ENCODE results near the gene COBLL1.
A peak's percentile ranks its signal among the peaks of the same experiment; 100 is the strongest.
"Not testable (repeated sequence)": the region's sequence is repeated elsewhere in the genome, so short reads cannot be mapped to it uniquely, and the experiment has no call there.

COBLL1 gene

DNA sequence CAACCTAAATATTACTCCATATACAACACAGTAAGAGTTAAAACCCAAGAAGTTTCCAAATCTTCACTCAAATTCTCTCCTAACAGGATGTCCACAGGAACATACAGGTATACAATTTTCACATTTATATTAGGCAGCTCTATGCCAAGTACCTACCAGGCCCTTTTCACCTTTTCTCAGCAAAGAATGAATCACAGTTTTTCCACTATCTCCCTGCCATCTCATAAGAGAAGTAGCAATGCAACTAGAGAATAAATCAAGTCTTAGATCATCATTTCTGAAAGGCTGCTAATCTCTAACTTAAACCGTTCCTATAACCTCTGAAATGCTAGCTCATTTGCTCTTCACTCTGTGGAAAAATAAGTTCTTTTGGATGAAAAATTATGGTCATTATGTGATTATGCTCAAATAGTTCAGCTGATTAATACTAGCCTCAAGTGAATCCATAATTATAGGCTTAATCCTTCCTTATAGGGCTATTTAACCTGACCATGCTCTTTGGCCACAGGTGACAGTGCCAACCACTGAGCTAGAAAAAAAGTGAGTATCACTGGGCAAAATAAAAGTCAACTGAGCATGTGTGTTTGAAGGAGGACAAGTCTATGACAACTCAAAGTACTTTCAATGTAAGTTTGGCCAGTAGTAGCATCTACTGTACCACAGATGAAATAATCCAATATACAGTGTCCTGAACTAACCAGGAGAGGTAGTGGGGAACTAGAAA, 79.7 kb downstream of the COBLL1 start:
- ATAC-seq (replicated peaks) (no peak), DNase-seq (no peak)
- Mint-ChIP-seq H3K36me3 (ENCODE audit: insufficient read depth) (no peaks in the 10 kb centered on the region), H3K4me3 (no peak overlapping the region), H3K27ac (no peak overlapping the region), H3K27me3 (no peaks in the 10 kb centered on the region), H3K4me1 (ENCODE audit: low read depth in 2 of 2) (no peaks in the 10 kb centered on the region), H3K9me3 (peaks cover 4 to 7% of the 10 kb centered on the region in 2 donors)

DNA sequence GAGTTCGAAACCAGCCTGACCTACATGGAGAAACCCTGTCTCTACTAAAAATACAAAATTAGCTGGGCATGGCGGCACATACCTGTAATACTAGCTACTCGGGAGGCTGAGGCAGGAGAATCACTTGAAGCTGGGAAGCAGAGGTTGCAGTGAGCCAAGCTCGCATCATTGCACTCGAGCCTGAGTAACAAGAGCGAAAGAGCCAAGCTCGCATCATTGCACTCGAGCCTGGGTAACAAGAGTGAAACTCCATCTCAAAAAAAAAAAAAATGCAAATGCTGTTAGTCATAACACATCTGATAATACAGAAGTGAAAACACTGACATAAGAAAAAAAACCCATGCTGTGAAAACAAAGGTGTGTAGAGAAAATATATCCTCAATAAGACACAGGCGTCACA, 80.4 kb downstream of the COBLL1 start:
- H3K36me3 Mint-ChIP-seq (ENCODE audit: insufficient read depth); H3K27me3 Mint-ChIP-seq; H3K27ac Mint-ChIP-seq; H3K9me3 Mint-ChIP-seq; H3K4me1 Mint-ChIP-seq (ENCODE audit: low read depth in 2 of 2); H3K4me3 Mint-ChIP-seq; DNase-seq: not testable (repeated sequence)
- peak; percentile 41 for ATAC-seq (replicated peaks)

DNA sequence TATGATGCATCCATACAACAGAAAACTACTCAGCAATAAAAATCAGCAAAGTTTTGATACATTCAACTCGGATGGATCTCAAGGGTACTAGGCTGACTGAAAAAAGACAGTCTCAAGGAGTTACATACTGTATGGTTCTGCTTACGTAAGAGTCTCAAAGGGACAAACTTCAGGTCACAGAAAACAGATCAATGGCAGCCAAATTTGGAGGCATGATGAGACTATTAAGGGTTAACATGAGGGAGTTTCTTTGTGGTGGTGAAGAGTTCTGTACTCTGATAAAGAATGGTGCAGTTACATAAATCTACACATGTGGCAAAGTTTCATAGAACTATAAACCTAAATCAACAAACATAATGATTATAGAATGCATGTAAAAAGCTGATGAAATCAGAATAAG, 81.4 kb downstream of the COBLL1 start:
- ATAC-seq (replicated peaks) (no peak), DNase-seq (no peak)
- no peak overlapping the region for H3K4me3 Mint-ChIP-seq
- no peaks in the 10 kb centered on the region for H3K27me3 Mint-ChIP-seq
- no peak overlapping the region for H3K27ac Mint-ChIP-seq
- H3K9me3 Mint-ChIP-seq = no peaks in the 10 kb centered on the region
- no peaks in the 10 kb centered on the region for H3K36me3 Mint-ChIP-seq (ENCODE audit: insufficient read depth)
- no peaks in the 10 kb centered on the region for H3K4me1 Mint-ChIP-seq (ENCODE audit: low read depth in 2 of 2)

DNA sequence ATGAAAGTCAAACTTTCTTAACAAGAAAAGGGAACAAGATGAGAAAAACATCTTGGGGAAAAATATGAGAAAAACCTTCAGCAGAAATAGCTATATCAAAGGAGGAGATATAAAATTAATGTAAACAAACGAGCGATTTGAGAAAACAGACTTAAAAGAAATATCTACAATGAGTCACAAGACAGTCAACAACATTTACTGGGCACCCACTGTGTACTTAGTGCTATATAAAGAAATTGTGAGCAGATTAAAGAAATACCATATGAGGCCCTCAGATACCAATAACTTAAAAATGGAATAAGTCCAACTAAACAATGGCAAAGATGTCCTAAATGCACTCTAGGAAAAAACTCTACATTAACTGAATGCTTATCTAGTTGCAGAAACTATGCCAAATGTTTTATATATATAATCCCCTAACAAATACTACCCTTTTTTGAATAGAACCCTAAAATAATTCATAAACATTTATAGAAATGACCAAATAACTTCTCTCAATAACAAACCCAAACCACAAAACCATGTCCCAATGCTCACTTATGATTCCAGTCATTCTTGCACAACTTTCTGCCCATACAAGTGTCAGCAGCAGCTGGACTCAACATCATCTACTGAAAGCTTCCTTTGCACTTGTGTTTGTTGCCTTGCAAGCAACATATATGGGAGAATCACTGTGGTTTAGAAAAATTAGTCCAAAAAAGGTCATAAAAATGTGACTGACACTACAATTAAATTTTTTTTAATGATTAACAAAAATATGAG, 83.5 kb downstream of the COBLL1 start:
- no peak for ATAC-seq (replicated peaks)
- DNase-seq = no peak
- H3K36me3 Mint-ChIP-seq (ENCODE audit: insufficient read depth) = no peaks in the 10 kb centered on the region
- H3K27me3 Mint-ChIP-seq = no peaks in the 10 kb centered on the region
- H3K4me1 Mint-ChIP-seq (ENCODE audit: low read depth in 2 of 2) = no peaks in the 10 kb centered on the region
- no peaks in the 10 kb centered on the region for H3K9me3 Mint-ChIP-seq
- no peak overlapping the region for H3K27ac Mint-ChIP-seq
- no peak overlapping the region for H3K4me3 Mint-ChIP-seq

DNA sequence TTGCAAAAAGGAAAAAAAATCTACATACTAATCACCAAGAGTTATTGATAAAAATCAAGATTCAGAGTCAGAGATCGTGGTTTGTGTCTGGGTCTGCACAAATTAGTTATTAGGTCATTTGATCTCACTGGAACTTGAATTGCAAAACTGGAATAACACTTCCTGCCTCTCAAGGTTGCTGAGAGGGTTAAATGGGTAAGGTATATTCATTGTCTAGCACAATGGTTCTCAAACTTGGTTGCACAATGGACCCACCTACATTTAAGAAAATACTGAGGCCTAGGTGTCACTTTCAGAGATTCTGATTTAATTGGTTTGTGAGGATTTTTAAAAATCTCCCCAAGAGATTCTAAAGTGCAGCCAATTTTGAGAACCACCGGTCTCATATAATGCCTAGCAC, 84.8 kb downstream of the COBLL1 start:
- H3K4me1 Mint-ChIP-seq (ENCODE audit: low read depth in 2 of 2) = no peaks in the 10 kb centered on the region
- DNase-seq (no peak), ATAC-seq (replicated peaks) (no peak)
- no peak overlapping the region for H3K27ac Mint-ChIP-seq
- H3K4me3 Mint-ChIP-seq = no peak overlapping the region
- H3K27me3 Mint-ChIP-seq = no peaks in the 10 kb centered on the region
- no peaks in the 10 kb centered on the region for H3K9me3 Mint-ChIP-seq
- no peaks in the 10 kb centered on the region for H3K36me3 Mint-ChIP-seq (ENCODE audit: insufficient read depth)

DNA sequence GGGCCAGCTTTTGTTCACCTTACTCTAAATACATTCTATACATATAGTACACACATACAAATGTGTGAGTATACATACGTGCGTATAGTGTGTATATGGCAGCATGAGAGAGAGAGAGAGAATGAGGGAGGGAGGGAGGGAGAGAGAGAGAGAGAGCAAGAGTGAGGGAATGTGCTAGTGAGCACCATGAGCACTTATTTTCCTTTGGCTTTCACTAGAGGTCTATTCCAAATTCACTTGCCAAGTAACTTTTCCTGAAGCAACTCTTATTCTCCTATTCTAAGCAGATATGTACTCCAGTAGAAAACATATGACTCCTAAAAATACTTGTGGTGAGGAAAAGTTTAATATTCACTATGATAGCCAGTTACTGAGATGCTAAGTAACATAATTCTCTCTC, 85.7 kb downstream of the COBLL1 start:
- no peak overlapping the region for H3K27ac Mint-ChIP-seq

DNA sequence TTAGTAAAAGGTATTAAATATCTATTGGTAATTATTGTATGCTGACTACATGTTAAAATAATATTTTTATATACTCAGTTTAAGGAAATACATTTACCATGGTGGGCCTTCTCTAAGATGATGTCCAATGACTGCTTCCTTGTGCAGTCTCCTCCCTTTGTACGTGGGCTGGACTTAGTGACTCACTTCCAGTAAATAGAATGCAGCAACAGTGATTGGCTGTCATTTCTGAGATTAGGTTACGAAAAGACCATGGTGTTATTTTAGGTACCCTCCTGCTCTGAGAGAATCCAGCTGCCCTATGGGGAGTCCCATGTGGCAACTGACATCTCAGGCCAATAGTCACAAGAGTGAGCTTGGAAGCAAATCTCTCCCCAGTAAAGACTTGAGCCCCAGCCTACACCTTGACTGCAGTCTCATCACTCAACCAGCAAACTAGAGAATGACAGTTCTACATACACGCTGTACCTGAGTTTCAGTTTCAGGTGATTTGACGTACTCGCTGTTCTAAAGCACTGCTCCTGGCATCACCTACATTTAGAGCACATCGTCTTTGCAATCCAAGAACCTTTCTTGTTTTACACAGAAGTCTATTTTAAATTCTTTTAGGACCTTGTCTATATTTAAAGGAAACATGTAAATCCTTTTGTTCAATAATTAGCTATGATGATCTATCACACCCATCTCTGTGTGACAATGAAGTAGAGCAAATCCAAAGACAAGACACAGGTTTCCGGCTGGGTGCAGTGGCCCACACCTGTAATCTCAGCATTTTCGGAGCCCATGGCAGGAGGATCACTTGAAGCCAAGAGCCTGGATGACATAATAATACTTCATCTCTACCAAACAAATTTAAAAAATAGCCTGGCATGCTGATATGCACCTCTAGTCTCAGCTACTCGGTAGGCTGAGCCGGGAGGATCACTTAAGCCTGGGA, 87.2 kb downstream of the COBLL1 start:
- Mint-ChIP-seq H3K9me3 (peaks cover 3 to 16% of the 10 kb centered on the region in 2 donors), H3K27ac (no peak overlapping the region), H3K4me3 (no peak overlapping the region), H3K27me3 (no peaks in the 10 kb centered on the region), H3K36me3 (ENCODE audit: insufficient read depth) (no peaks in the 10 kb centered on the region), H3K4me1 (ENCODE audit: low read depth in 2 of 2) (no peaks in the 10 kb centered on the region)
- DNase-seq (no peak), ATAC-seq (replicated peaks) (no peak)

More for the DNA sequence above, 85.7 kb downstream of the COBLL1 start:
- ATAC-seq (replicated peaks) (no peak), DNase-seq (no peak)
- H3K36me3 Mint-ChIP-seq (ENCODE audit: insufficient read depth) = no peaks in the 10 kb centered on the region
- H3K27me3 Mint-ChIP-seq = no peaks in the 10 kb centered on the region
- no peak overlapping the region for H3K4me3 Mint-ChIP-seq
- H3K9me3 Mint-ChIP-seq = peaks cover 0 to 4% of the 10 kb centered on the region in 2 donors
- no peaks in the 10 kb centered on the region for H3K4me1 Mint-ChIP-seq (ENCODE audit: low read depth in 2 of 2)

DNA sequence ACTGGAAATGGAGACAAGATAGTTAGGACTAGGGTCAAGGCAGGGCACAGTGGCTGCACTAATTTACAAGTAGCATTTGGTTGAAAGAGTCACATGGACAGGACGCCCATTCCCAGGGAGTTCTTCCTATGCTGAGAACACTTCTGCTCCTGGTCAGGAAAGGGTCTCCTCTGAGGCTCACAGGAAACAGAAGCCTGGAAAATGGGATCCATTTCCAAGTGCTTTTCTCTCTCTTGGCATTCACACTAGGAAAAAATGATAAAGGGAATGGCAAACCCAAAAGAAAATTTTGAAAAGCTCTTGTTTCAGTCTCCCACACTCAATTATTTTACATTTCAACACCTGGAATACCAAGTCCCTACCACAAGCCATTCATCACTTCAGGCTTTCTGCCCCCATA, 88.7 kb downstream of the COBLL1 start:
- ATAC-seq (replicated peaks) (no peak), DNase-seq (no peak)
- no peaks in the 10 kb centered on the region for H3K27me3 Mint-ChIP-seq
- H3K4me3 Mint-ChIP-seq = no peak overlapping the region
- peaks cover 3 to 16% of the 10 kb centered on the region in 2 donors for H3K9me3 Mint-ChIP-seq
- H3K36me3 Mint-ChIP-seq (ENCODE audit: insufficient read depth) = no peaks in the 10 kb centered on the region
- no peaks in the 10 kb centered on the region for H3K4me1 Mint-ChIP-seq (ENCODE audit: low read depth in 2 of 2)
- H3K27ac Mint-ChIP-seq = no peak overlapping the region

DNA sequence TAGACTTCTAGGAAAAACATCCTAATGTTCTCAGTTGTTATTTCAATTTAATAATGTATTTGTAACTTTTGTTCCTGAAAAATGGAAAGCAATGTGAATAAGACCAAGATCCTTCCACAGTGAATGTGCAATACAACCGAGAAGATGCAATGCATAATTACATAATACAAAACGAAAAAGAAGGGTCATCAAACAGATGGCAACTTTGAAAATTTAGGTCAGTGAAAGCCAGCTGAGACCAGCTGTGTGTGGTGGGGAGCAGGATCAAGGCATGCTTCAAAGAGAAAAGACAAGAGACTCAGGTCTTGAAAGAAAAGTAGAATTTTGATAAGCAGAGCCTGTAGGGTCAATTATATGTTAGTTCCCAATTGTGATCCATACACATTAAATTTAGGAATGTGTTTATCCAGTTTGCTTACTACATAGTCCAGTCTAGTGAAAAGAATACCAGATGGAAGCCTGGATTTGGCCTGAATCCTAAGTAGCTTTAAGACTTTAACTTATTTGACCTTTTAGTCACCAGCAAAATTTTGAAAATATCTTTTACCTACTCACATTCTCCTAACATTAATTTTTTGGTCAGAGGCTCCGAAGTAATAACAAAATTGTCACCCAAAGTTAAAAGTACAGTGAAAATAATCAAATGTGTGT, 93.7 kb downstream of the COBLL1 start:
- H3K27me3 Mint-ChIP-seq = no peaks in the 10 kb centered on the region
- ATAC-seq (replicated peaks) = no peak
- H3K36me3 Mint-ChIP-seq (ENCODE audit: insufficient read depth) = no peaks in the 10 kb centered on the region
- no peak for DNase-seq
- no peaks in the 10 kb centered on the region for H3K4me1 Mint-ChIP-seq (ENCODE audit: low read depth in 2 of 2)
- peaks cover 6 to 16% of the 10 kb centered on the region in 2 donors for H3K9me3 Mint-ChIP-seq
- H3K27ac Mint-ChIP-seq = no peak overlapping the region
- H3K4me3 Mint-ChIP-seq = no peak overlapping the region

DNA sequence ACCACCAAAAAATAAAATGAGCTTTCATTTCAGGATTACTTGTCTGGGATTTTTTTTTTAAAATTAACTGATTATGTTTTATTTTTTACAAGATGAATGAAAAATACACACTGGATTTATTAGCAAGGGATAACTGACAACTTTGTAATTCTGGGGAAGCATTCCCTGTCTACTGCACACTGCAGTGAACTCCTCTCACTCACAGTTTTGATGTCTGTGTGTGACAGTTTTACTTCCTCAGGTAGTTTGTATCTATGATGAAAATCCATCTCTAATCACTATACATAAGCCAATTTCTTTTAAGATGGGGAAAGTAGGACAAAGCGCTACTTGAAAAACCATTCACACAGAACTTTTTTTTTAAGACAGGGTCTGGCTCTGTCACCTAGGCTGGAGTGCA, 94.5 kb downstream of the COBLL1 start:
- DNase-seq (no peak), ATAC-seq (replicated peaks) (no peak)
- H3K36me3 Mint-ChIP-seq (ENCODE audit: insufficient read depth) = no peaks in the 10 kb centered on the region
- H3K4me1 Mint-ChIP-seq (ENCODE audit: low read depth in 2 of 2) = no peaks in the 10 kb centered on the region
- H3K27me3 Mint-ChIP-seq = no peaks in the 10 kb centered on the region
- H3K9me3 Mint-ChIP-seq = peaks cover 6 to 16% of the 10 kb centered on the region in 2 donors
- no peak overlapping the region for H3K4me3 Mint-ChIP-seq
- no peak overlapping the region for H3K27ac Mint-ChIP-seq

DNA sequence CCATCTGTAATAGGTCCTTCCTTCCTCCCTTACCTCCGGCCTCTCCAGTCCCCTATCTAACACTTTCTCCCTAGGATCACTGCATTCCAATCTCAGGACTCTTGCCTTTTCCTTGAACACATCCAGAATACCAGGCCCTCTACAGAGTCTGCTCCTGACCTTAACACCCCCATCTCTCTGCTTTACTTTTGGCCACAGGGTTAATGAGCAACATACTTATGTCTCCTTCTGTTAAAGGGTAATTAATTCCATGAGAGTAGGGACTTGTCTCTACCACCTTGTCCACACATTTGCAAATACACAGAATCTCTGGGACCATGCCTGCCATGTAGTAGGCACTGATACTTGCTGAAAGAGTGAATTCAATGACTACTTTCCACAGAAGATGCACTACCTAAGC, 94.9 kb downstream of the COBLL1 start:
- ATAC-seq (replicated peaks) (no peak), DNase-seq (no peak)
- H3K27ac Mint-ChIP-seq = no peak overlapping the region
- peaks cover 6 to 16% of the 10 kb centered on the region in 2 donors for H3K9me3 Mint-ChIP-seq
- no peaks in the 10 kb centered on the region for H3K36me3 Mint-ChIP-seq (ENCODE audit: insufficient read depth)
- no peaks in the 10 kb centered on the region for H3K4me1 Mint-ChIP-seq (ENCODE audit: low read depth in 2 of 2)
- no peaks in the 10 kb centered on the region for H3K27me3 Mint-ChIP-seq
- no peak overlapping the region for H3K4me3 Mint-ChIP-seq

DNA sequence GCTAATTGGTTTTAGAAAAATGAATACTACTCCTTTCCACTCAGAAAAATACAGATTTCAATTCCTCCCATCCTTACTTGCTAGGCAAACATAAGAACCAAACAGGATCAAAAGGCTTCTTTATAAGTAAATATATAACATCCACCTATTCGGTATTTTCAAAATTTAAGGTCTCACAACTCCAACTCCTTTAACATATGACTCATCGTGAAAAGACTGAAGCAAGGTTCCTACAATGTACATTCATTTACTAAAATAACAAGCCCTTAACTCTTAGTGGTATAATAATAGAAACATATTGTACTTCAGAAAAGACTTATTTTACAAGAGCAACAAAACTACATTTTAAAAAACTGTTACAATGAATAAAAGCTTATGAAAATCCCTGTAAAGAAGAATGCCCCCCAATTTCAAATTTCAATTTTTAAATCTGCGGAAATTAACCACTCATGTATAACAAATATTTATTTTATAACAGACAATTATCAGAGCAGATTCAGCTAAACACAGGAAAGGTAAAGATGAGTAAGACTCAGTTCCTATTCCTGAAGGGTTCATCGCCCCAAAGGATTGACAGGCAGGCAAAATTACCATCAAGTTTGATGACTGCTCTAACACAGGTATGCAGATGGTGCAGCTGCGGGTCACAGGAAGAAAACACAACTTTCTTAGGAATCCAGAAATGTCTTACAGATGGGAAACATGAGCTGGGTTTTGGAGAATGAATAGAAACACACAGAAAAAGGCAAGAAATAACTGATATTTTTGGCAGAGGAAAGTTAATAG, 96.4 kb downstream of the COBLL1 start:
- ATAC-seq (replicated peaks) (no peak), DNase-seq (no peak)
- peaks cover 5 to 6% of the 10 kb centered on the region in 2 donors for H3K9me3 Mint-ChIP-seq
- no peaks in the 10 kb centered on the region for H3K27me3 Mint-ChIP-seq
- H3K4me3 Mint-ChIP-seq = no peak overlapping the region
- no peak overlapping the region for H3K27ac Mint-ChIP-seq
- H3K4me1 Mint-ChIP-seq (ENCODE audit: low read depth in 2 of 2) = no peaks in the 10 kb centered on the region
- H3K36me3 Mint-ChIP-seq (ENCODE audit: insufficient read depth) = no peaks in the 10 kb centered on the region
